HK-2 (cell line): Measurements from ENCODE around the gene TBXAS1.
"Not testable (repeated sequence)": the region's sequence is repeated elsewhere in the genome, so short reads cannot be mapped to it uniquely, and the experiment has no call there.

Source experiments
- DNase-seq: peaks from one replicate; pipeline ENCODE4 v3.0.0-alpha.2; 2018; ENCODE audit not compliant: unreplicated experiment

Gene TBXAS1

DNA sequence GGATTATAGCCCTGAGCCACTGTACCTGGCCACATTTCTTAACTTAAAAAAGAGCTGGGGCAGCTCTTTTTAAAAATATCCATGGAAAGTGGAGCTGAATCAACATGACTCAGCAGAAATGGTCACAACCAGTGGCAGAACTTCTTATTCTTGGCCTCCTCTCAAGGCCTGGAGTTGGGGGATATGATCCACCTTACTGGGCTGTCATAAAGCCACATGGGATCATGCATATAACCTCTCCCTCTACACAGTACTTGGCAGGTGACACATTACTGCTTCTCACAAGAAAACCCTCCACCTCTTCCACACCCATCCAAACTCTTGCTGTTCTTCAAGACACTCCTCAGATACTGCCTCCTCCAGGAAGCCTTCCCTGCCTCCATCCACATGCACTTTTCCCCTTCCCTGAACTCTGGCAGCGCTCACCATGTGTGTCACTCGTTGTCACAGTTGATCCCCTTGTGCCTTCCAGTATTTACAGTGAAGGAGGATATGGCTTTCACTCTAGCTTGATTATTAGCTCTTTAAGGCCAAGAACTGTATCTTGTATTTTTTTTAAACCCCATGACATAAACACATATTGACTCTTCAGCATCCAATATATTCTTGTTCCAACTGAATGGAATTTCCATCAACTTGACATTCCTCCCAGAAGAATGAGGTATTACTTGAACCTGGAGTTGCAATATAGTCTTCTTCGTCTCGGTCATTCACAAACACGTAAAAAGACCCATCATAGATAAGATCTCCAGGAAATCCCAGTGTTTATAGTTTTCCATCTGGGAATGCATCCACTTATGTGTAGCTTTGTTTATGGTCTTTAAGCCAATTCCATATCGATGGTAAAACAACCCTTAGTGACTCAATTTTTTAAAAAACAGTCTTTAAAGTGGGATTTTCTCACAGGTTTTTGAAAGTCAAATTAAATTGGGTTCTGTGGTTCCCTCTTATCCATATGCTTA, 85.5 kb downstream of the TBXAS1 start:
- DNase-seq: no peak

- no peak for DNase-seq
Observed at GRCh38 chr7:139915268-139915863, 86.3 kb downstream of the TBXAS1 start.

DNA sequence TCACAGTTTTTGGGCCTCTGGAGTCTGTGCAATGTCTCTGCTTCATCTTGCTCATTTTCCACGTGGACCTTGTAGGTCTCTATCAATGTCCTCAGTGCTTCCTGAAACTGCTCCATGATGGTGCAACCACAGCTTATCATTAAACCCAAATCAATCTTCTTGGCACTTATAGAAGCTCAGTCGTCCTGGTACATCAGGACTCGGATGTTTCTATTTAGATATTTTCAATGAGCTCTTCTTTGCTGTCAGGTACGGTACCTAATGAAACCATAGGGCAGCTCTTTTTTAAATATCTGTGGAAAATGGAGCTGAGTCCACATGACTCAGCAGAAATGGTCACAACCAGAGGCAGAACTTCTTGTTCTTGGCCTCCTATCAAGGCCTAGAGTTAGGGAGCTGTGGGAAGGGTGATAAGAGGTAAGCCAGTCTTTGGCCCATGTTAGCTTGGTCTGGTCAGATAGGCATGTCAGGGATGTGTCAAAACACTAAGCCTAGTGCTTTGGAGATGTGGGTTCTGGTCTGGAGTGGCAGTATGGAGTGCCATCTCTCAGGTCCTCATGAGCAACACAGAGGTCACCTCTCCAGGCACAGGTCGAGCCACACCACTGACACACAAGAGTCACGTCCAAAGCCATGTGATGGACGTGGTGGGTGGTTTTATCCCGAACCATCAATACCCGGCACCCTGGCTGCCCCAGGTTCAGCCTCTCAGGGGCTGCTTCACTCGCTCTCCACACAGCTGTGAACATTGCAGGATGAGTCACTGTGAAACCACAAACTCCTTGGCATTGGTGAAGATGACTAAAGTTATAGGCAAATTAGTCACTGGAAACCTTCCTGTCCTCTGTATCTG, 87.0 kb downstream of the TBXAS1 start:
- DNase-seq: peak; percentile 79

- DNase-seq: no peak
Observed at GRCh38 chr7:139916717-139917395, 87.8 kb downstream of the TBXAS1 start.

DNA sequence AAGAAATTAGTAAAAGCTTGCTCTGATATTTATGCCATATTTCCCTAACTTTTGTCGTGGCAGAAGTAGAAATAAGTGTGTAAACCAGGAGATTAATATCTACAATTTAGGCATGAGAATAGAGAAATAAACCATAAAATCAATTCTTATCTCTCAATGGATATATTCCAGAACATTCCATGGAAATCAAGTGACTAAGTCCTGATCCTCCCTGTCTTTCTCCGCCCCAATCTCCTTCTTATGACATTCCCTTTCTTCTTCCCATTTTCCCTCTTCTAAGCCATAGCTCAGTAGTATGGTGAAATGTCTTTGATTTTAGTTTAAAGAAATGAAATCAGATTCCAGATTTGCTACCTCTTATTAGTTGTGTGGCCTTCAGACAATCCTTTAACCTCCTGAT, 88.8 kb downstream of the TBXAS1 start:
- DNase-seq: no peak

DNA sequence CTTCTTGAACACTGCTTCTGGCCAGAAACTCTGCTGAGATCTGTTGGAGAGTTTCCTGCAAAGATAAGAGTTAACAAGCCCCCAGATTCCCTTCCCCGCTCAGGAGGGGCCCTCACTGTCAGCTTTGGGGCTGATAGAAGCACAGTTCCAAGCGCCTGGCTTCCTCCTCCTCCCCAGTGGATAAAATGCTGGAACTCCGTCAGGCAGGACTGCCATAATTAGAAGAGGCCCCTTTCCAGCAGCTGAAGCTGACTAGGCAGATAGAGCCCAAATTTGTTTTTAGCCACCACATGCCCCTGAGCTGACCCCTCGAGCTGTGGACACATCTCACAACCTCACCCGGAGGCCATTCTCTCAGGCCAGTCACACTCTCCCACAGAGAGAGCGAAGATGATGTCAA, 89.4 kb downstream of the TBXAS1 start:
- DNase-seq: no peak

DNA sequence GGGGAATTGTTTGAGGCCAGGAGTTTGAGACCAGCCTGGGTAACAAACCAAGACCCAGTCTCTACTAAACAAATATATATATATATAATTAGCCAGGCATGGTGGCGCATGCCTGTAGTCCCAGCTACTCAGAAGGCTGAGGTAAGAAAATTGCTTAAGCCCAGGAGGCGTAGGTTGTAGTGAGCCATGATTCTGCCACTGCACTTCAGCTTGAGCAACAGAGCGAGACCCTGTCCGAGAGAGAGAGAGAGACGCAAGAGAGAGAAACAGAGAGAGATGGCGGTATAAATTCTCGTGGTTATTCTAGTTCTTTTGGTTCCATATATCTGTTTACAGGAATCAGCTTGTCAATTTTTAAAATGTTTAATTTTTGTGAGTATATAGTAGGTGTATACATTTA, 94.0 kb downstream of the TBXAS1 start:
- DNase-seq: no peak

DNA sequence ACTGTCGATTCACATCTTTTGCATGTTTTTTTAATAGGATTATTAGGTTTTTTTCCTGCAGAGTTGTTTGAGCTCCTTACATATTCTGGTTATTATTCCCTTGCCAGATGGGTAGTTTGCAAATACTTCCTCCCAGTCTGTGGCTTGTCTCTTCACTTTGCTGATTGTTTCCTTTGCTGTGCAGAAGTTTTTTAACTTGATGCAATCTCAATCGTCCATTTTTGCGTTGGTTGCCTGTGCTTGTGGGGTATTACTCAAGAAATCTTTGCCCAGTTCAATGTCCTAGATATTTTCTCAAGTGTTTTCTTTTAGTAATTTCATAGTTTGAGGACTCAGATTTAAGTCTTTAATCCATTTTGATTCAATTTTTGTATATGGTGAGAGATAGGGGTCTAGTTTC, 95.4 kb downstream of the TBXAS1 start:
- no peak for DNase-seq

- not testable (repeated sequence) for DNase-seq
Observed at GRCh38 chr7:139929221-139929620, 100.2 kb downstream of the TBXAS1 start.

DNA sequence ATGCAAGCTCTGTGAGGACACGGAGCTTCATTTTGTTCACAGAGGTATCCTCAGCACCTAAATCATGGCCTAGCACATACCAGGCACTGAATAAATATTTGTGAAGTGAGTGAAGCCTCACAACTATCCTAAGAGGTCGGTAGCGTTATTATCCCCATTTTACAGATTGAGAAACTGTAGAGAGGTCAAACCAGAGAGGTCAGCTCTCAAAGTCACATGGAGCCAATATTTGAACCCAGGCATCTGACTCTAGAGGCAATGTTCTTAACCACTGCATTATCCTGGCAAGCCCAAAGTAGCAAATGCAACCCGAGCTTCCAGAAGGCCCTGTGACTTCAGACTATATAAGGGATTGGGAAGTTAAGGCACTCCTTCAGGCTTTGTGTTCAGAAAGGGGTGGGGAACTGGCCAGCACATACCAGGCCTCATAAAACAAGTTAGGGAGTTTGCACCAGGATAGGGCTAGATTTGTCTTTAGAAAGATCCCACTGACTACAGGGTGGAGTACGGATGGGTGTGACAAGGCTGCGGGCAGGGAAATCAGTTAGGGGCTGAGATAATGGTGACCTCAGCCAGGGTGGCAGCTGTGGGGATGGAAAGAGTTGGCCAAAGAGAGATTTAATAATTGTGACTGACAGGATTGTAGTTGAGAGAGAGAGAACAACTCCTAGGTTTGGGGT, 101.4 kb downstream of the TBXAS1 start:
- DNase-seq: no peak

DNA sequence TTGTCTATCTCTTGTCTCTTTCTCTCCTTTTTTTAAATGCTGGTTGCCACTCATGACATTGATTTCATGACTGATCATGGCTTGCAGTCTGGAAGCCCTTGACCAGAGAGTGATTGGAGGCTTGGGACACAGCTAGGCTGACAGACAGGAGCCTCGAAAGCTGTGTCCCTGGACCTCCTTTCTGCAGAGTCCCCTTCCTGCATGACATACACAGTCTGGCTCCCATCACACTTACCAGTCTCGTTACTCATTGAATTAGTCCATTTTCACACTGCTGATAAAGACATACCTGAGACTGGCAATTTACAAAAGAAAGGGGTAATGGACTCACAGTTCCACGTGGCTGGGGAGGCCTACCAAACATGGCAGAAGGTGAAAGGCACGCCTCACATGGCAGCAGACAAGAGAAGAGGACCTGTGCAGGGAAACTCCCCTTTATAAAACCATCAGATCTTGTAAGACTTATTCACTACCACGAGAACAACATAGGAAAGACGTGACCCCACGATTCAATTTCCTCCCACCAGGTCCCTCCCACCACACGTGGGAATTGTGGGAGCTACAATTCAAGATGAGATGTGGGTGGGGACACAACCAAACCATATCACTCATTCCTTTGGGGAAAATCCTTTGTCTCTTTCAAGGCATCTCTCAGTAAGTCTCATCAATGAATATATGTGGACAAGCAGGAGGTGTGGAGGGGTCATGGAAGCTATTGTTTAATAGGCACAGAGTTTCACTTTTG, 102.3 kb downstream of the TBXAS1 start:
- no peak for DNase-seq

GRCh38 chr7:139932531-139932930, 103.5 kb downstream of the TBXAS1 start:
- DNase-seq: no peak

GRCh38 chr7:139936760-139937310, 107.8 kb downstream of the TBXAS1 start:
- no peak for DNase-seq

- DNase-seq: no peak
Observed at GRCh38 chr7:139937715-139938114, 108.7 kb downstream of the TBXAS1 start.

GRCh38 chr7:139940866-139941265, 111.8 kb downstream of the TBXAS1 start:
- DNase-seq: no peak

GRCh38 chr7:139941421-139941820, 112.4 kb downstream of the TBXAS1 start:
- no peak for DNase-seq

GRCh38 chr7:139941866-139942265, 112.8 kb downstream of the TBXAS1 start:
- DNase-seq: no peak

- no peak for DNase-seq
Observed at GRCh38 chr7:139942636-139943035, 113.6 kb downstream of the TBXAS1 start.

DNA sequence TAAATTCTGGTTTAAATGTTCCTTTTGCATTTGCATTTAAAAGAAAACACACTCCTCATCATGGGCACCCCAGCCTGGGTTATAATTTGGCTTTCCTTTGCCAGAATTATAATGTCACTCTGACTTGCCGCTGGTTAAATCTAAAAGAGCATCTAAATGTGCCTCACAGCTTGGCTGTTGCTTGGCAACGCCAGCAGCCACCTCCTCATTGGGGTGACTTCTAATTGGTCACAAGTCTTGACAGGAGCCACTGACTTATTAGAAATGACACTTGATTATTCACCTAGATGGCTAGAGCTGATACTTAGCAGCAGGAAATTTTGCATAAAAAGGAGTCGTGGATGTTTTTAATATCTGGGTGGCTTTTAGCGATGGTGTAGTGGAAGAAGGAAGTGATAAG, 114.3 kb downstream of the TBXAS1 start:
- DNase-seq: no peak

DNA sequence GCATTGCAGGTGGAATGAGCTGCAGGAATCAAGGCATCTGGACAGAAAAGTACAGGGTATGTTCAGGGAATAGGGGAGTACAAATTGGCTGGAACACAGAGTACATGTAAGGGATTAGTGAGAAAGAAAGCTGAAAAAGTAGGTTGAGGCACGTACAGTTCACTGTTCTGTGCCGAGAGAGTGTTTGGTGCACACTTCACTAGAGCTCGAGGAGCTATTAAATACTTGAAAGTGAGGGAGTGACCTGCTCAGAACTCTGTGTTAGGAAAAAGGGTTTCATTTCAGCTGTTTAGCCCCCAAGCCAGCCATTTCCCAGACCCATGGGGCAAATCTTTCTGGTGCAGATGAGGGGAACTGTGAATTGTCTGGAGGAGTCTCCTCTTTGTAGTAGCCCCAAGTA, 115.2 kb downstream of the TBXAS1 start:
- no peak for DNase-seq
